Measurements from ENCODE around the gene ADGRG6.

ADGRG6 gene

DNA sequence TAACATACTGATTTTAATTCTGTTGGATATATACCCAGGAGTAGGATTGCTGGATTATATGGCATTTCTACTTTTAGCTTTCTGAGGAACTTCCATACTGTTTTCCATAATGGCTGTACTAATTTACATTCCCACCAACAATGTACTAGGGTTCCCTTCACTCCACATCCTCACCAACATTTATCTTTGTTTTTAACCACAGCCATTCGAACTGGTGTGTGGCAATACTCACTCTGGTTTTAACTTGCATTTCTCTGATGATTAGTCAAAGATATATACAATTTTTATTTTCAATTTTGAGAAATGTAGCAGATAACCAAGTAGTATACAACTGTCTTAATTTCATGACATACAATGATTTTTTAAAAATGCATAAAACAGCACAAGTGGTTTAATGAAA lies 30.3 kb upstream of the ADGRG6 start:
- Histone ChIP-seq H2AFZ (ENCODE audit: low read length) (no peak overlapping the region), H3K9me2 (ENCODE audit: low read depth, low read length) (no peaks in the 10 kb centered on the region), H3K27ac (ENCODE audit: low read depth, low read length, poor library complexity, severe bottlenecking) (no peak overlapping the region), H3K4me2 (ENCODE audit: low read length) (no peak overlapping the region), H3K4me3 (ENCODE audit: low read depth, low read length, poor library complexity, severe bottlenecking) (no peak overlapping the region), H3K9ac (ENCODE audit: low read length) (no peak overlapping the region), H3K27me3 (ENCODE audit: insufficient read depth, low read length) (no peaks in the 10 kb centered on the region), H3K4me1 (ENCODE audit: insufficient read depth, low read length, severe bottlenecking) (no peaks in the 10 kb centered on the region), H3F3A (ENCODE audit: insufficient read depth, low read length) (no peaks in the 10 kb centered on the region), H4K20me1 (ENCODE audit: insufficient read depth, low read length) (no peaks in the 10 kb centered on the region), H3K36me3 (ENCODE audit: insufficient read depth, low read length) (no peaks in the 10 kb centered on the region), H3K9me3 (ENCODE audit: low read length) (no peaks in the 10 kb centered on the region), H3K79me2 (ENCODE audit: insufficient read depth, low read length) (no peaks in the 10 kb centered on the region)
- TF ChIP-seq, protein P1, sequence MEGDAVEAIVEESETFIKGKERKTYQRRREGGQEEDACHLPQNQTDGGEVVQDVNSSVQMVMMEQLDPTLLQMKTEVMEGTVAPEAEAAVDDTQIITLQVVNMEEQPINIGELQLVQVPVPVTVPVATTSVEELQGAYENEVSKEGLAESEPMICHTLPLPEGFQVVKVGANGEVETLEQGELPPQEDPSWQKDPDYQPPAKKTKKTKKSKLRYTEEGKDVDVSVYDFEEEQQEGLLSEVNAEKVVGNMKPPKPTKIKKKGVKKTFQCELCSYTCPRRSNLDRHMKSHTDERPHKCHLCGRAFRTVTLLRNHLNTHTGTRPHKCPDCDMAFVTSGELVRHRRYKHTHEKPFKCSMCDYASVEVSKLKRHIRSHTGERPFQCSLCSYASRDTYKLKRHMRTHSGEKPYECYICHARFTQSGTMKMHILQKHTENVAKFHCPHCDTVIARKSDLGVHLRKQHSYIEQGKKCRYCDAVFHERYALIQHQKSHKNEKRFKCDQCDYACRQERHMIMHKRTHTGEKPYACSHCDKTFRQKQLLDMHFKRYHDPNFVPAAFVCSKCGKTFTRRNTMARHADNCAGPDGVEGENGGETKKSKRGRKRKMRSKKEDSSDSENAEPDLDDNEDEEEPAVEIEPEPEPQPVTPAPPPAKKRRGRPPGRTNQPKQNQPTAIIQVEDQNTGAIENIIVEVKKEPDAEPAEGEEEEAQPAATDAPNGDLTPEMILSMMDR (IDR thresholded peaks at IDR 0.05; ENCODE audit: low read length), result no peak
- no peak for TF ChIP-seq EZH2 (IDR thresholded peaks at IDR 0.05; ENCODE audit: borderline replicate concordance, low read length)

DNA sequence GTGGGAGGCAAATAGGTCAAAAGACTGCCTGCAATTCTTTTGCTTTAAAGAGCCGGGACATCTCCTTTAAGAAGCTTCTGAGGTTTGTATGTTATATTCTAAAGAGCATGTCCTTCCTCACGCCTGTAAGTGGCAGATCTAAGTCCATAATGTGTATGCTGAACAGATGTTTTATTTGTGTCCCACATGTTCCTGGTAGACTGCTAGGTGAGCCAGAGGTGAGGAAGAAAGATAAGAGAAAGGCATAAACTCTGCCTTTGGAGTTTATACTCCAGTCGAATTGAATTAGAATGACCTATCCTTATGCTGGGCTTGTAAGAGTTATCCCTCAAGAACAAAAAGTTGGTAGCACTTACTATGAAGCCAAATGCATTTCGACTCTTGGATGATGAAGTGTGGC lies 27.2 kb upstream of the ADGRG6 start:
- H3K4me3 ChIP-seq (ENCODE audit: low read depth, low read length, poor library complexity, severe bottlenecking), result no peak overlapping the region
- TF ChIP-seq, protein P1 (IDR thresholded peaks at IDR 0.05; ENCODE audit: low read length), result no peak
- no peak for TF ChIP-seq EZH2 (IDR thresholded peaks at IDR 0.05; ENCODE audit: borderline replicate concordance, low read length)
- H3K9ac ChIP-seq (ENCODE audit: low read length), result no peak overlapping the region
- no peaks in the 10 kb centered on the region for H3K36me3 ChIP-seq (ENCODE audit: insufficient read depth, low read length)
- no peaks in the 10 kb centered on the region for H3K9me3 ChIP-seq (ENCODE audit: low read length)
- H4K20me1 ChIP-seq (ENCODE audit: insufficient read depth, low read length), result no peaks in the 10 kb centered on the region
- no peaks in the 10 kb centered on the region for H3K27me3 ChIP-seq (ENCODE audit: insufficient read depth, low read length)
- no peak overlapping the region for H3K27ac ChIP-seq (ENCODE audit: low read depth, low read length, poor library complexity, severe bottlenecking)
- no peak overlapping the region for H2AFZ ChIP-seq (ENCODE audit: low read length)
- H3K9me2 ChIP-seq (ENCODE audit: low read depth, low read length), result no peaks in the 10 kb centered on the region
- H3F3A ChIP-seq (ENCODE audit: insufficient read depth, low read length), result no peaks in the 10 kb centered on the region
- H3K4me1 ChIP-seq (ENCODE audit: insufficient read depth, low read length, severe bottlenecking), result no peaks in the 10 kb centered on the region
- no peaks in the 10 kb centered on the region for H3K79me2 ChIP-seq (ENCODE audit: insufficient read depth, low read length)
- no peak overlapping the region for H3K4me2 ChIP-seq (ENCODE audit: low read length)

- H3K27ac ChIP-seq (ENCODE audit: low read depth, low read length, poor library complexity, severe bottlenecking), result no peak overlapping the region
- H3K79me2 ChIP-seq (ENCODE audit: insufficient read depth, low read length), result no peaks in the 10 kb centered on the region
- H3K4me2 ChIP-seq (ENCODE audit: low read length), result no peak overlapping the region
- H3K9me2 ChIP-seq (ENCODE audit: low read depth, low read length), result no peaks in the 10 kb centered on the region
- TF ChIP-seq EZH2 (IDR thresholded peaks at IDR 0.05; ENCODE audit: borderline replicate concordance, low read length), result no peak
- TF ChIP-seq, protein P1 (IDR thresholded peaks at IDR 0.05; ENCODE audit: low read length), result no peak
- no peaks in the 10 kb centered on the region for H3K27me3 ChIP-seq (ENCODE audit: insufficient read depth, low read length)
- H3K9ac ChIP-seq (ENCODE audit: low read length), result no peak overlapping the region
- H3K36me3 ChIP-seq (ENCODE audit: insufficient read depth, low read length), result no peaks in the 10 kb centered on the region
- no peak overlapping the region for H3K4me3 ChIP-seq (ENCODE audit: low read depth, low read length, poor library complexity, severe bottlenecking)
- H3F3A ChIP-seq (ENCODE audit: insufficient read depth, low read length), result no peaks in the 10 kb centered on the region
- no peaks in the 10 kb centered on the region for H4K20me1 ChIP-seq (ENCODE audit: insufficient read depth, low read length)
- no peak overlapping the region for H2AFZ ChIP-seq (ENCODE audit: low read length)
- H3K9me3 ChIP-seq (ENCODE audit: low read length), result no peaks in the 10 kb centered on the region
- no peaks in the 10 kb centered on the region for H3K4me1 ChIP-seq (ENCODE audit: insufficient read depth, low read length, severe bottlenecking)
Measured at GRCh38 chr6:142275236-142276006, 26.4 kb upstream of the ADGRG6 start.

Data from OCI-LY1 (cell line).